Activated CD8-positive, alpha-beta memory T cell treated with anti-CD3 and anti-CD28 coated beads for 36 hours (primary cell): ENCODE data around the gene AMZ2. TPM values are rescaled to one million over a fixed set of nuclear protein-coding genes. Genes with fewer than 3 reads are reported as not detected.
"Not testable (repeated sequence)": the region's sequence is repeated elsewhere in the genome, so short reads cannot be mapped to it uniquely, and the experiment has no call there.

ENCODE experiments used
- CTCF ChIA-PET: fragments of 350-600 bp; sonication (Branson Sonifier 250); formaldehyde crosslinking; loops from one replicate; lab custom pipeline; 2021; ENCODE audit warnings: antibody characterized with exemption; lab: Charles Lee
- POLR2A ChIA-PET: fragments of 350-600 bp; sonication (Branson Sonifier 250); formaldehyde crosslinking; loops from one replicate; lab custom pipeline; 2021; ENCODE audit warnings: antibody characterized with exemption; lab: Charles Lee
- total RNA-seq, 2 experiments: library from RNA; stranded (reverse); gene quantifications; one replicate each; pipeline ENCODE4 v1.2.3, GENCODE V29; 2021

AMZ2 gene
- total RNA-seq, 2 experiments from 2014 or later: 118 to 121 TPM

DNA sequence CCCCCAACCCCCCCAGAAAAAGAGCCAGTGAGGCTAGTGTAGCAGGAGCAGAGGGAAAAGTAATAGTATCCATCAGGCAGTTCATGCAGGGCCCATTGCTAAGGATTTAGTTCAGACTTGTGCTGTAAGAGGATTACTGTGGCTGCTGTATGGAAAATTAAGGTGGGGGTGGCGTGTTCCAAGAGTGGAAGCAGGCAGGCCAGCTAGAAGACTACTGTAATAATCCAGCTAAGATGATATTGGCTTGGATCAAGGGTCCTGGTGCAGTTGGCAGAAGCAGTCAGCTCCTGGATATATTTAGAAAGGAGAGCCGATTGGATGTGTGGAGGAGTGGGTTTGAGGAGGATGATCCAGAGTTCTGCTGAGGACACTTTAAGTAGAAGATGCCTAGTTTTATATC lies 14.6 kb downstream of the AMZ2 start:
- POLR2A ChIA-PET: not testable (repeated sequence)
- CTCF ChIA-PET: interaction anchor here (0.7 to 2.8 kb wide), 11 partner anchors 19 to 201 kb away, joined by 3 to 20 read pairs (median 4); partner anchors contain the start of gene WIPI1

DNA sequence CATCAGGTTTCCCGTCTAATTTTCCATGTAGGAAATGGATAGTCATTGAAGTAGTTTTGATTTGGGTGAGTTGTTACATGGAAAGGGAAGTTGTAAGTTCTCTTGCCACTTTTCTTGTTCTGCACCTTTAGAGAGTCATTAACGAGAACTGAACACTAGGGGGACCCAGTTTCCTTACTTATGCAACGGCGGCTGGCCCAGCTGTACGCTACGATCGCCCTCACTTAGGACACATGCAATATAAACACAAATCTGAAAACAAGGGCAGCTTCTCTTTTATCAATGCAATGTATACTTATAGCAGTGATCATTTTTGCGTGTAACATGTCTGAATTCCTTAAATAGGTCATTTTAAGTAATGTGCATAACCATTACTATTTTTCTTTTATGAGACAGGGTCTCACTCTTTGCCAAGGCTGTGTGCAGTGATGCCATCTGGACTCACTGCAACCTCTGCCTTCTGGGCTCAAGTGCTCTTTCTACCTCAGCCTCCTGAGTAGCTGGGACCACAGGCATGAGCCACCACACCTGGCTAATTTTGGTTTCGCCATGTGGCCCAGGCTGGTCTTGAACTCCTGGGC lies 15.3 kb downstream of the AMZ2 start:
- POLR2A ChIA-PET: not testable (repeated sequence)
- CTCF ChIA-PET: interaction anchor here (0.9 to 2.8 kb wide), 11 partner anchors 15 to 201 kb away, joined by 3 to 20 read pairs (median 4); partner anchors contain the start of genes AMZ2 and WIPI1

- POLR2A ChIA-PET: interaction anchor here (2.0 kb wide), 1 partner anchor 18 kb away, joined by 18 read pairs; the partner anchor contains the start of gene AMZ2
- CTCF ChIA-PET: interaction anchor here (0.8 to 1.9 kb wide), 5 partner anchors 18 to 171 kb away, joined by 3 to 14 read pairs (median 3); no protein-coding TSS in a partner anchor
These were observed 18.0 kb downstream of the AMZ2 start for GRCh38 chr17:68265833-68266232.

DNA sequence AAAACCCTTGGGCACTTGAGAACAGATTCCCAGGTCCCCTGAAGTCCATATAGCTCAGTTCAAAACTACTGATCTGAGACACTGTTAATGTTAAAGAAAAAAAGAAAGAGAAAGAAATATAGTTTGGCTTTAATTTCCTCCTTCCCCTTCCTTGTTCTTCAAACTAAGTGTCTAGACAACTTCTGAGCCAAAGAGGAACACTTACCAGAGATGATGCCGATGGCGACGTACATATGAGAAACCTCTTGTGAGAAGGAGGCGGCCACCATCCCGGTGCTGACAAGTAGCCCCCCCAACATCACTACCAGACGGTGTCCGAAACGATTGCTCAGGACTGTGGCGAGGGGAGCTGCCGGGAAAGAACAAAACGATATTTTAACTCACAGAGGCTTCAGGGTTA lies 25.9 kb downstream of the AMZ2 start:
- POLR2A ChIA-PET: no interaction called here
- CTCF ChIA-PET: interaction anchor here (0.9 kb wide), 1 partner anchor 163 kb away, joined by 3 read pairs; no protein-coding TSS in a partner anchor

GRCh38 chr17:68276339-68276738 lies 28.5 kb downstream of the AMZ2 start:
- POLR2A ChIA-PET, CTCF ChIA-PET: not testable (repeated sequence)

DNA sequence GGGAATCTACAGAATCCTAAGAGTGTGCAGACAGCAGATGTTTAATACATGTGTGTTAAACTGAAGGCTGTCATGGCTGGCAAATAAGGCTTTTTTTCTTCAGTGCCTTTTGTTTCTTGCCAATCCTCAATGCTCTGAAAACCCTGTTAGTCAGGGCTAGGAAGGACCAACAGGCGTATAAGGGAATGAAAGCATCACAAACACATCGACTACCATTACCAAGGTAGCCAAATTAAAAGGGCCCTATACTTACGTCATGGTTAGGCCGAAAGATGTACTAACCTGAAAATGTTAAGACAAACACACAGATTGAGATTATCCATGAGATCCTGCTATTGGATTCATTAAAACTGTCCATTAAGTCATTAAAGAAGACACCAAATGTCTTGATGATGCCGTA lies 30.0 kb downstream of the AMZ2 start:
- CTCF ChIA-PET: interaction anchor here (0.9 kb wide), 1 partner anchor 158 kb away, joined by 3 read pairs; no protein-coding TSS in a partner anchor
- POLR2A ChIA-PET: no interaction called here

GRCh38 chr17:68281965-68282364 lies 34.1 kb downstream of the AMZ2 start:
- CTCF ChIA-PET: interaction anchor here (0.7 to 1.4 kb wide), 3 partner anchors 13 to 152 kb away, joined by 3 to 4 read pairs (median 3); no protein-coding TSS in a partner anchor
- POLR2A ChIA-PET: not testable (repeated sequence)

GRCh38 chr17:68288375-68288774 lies 40.5 kb downstream of the AMZ2 start:
- POLR2A ChIA-PET: interaction anchor here (1.3 to 1.8 kb wide), 2 partner anchors 24 to 36 kb away, joined by 3 to 5 read pairs; no protein-coding TSS in a partner anchor
- CTCF ChIA-PET: interaction anchor here (0.5 to 1.8 kb wide), 3 partner anchors 10 to 147 kb away, joined by 3 to 4 read pairs (median 3); no protein-coding TSS in a partner anchor

- ChIA-PET POLR2A (interaction anchor here (1.3 to 1.8 kb wide), 2 partner anchors 24 to 36 kb away, joined by 3 to 5 read pairs; no protein-coding TSS in a partner anchor), CTCF (interaction anchor here (1.2 to 2.0 kb wide), 3 partner anchors 9 to 147 kb away, joined by 3 to 5 read pairs (median 4); no protein-coding TSS in a partner anchor)
These were observed 41.0 kb downstream of the AMZ2 start for GRCh38 chr17:68288804-68289203.

DNA sequence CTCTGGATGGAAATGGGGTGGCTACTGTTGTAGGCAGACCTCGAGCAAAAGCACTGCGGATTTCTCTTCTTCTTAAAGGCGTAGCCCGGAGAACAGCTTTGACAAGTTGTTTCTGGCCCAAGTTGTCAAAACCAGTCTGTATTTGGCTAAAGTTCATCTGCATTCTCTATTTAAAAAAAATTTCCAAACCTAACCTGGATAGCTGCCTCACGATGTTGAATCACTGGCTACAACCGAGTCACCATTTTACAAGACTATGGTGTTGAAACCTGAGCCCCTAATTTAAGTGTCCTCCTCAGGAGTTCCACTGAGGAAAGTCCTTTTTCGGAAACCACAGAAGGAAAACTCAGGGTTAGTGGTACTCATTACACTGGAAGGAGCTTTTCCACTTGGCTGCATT lies 41.6 kb downstream of the AMZ2 start:
- CTCF ChIA-PET: interaction anchor here (0.6 to 2.0 kb wide), 4 partner anchors 9 to 146 kb away, joined by 3 to 5 read pairs (median 3); no protein-coding TSS in a partner anchor
- POLR2A ChIA-PET: interaction anchor here (1.3 to 3.8 kb wide), 4 partner anchors 25 to 60 kb away, joined by 3 to 28 read pairs (median 10); partner anchors contain the start of gene AMZ2

- ChIA-PET CTCF (interaction anchor here (0.6 to 2.0 kb wide), 3 partner anchors 10 to 142 kb away, joined by 3 to 5 read pairs (median 3); no protein-coding TSS in a partner anchor), POLR2A (interaction anchor here (0.5 to 3.8 kb wide), 5 partner anchors 25 to 62 kb away, joined by 3 to 28 read pairs (median 5); partner anchors contain the start of gene AMZ2)
These were observed 42.1 kb downstream of the AMZ2 start for GRCh38 chr17:68289936-68290267.

- CTCF ChIA-PET: interaction anchor here (0.6 to 2.0 kb wide), 5 partner anchors 10 to 142 kb away, joined by 3 to 9 read pairs (median 4); no protein-coding TSS in a partner anchor
These were observed 42.6 kb downstream of the AMZ2 start for GRCh38 chr17:68290268-68290954.

GRCh38 chr17:68290955-68291835 lies 43.4 kb downstream of the AMZ2 start, which contains the start of the genes ARSG and SLC16A6:
ARSG (plus strand) TSS chr17:68291495; CDS start chr17:68307494, 15,999 bp downstream.
SLC16A6 (minus strand) TSS chr17:68291127; CDS start chr17:68278320, 12,807 bp downstream.
- ChIA-PET CTCF (interaction anchor here (1.0 to 2.0 kb wide), 5 partner anchors 11 to 168 kb away, joined by 3 to 9 read pairs (median 4); no protein-coding TSS in a partner anchor), POLR2A (interaction anchor here (0.5 to 3.8 kb wide), 18 partner anchors 33 to 476 kb away, joined by 3 to 28 read pairs (median 5); partner anchors contain the start of gene AMZ2)

More at GRCh38 chr17:68290268-68290954, 42.6 kb downstream of the AMZ2 start:
- POLR2A ChIA-PET: interaction anchor here (0.5 to 3.8 kb wide), 14 partner anchors 26 to 170 kb away, joined by 3 to 28 read pairs (median 6); partner anchors contain the start of gene AMZ2

GRCh38 chr17:68291836-68292688 lies 44.2 kb downstream of the AMZ2 start:
- ChIA-PET POLR2A (interaction anchor here (0.5 to 3.8 kb wide), 18 partner anchors 33 to 476 kb away, joined by 3 to 28 read pairs (median 4); partner anchors contain the start of gene AMZ2), CTCF (interaction anchor here (0.9 to 1.7 kb wide), 8 partner anchors 29 to 169 kb away, joined by 3 to 9 read pairs (median 4); partner anchors contain the start of gene AMZ2)

DNA sequence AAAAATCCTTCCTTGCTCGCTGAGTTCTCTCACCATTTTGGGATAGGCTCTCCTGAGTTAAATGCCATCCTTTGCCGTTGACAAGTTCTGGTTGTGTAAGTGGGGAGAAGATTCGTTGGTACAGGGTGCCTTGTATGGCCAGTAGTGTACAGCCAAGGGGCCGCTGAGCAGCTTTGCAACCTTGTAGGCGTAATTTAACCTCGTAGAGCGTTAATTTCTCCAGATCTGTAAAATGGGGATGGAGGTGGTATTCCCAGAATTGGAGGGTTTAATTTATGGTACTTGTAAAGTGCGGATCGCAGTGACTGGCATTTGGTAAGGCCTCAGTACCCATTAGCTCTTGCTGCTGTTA lies 44.8 kb downstream of the AMZ2 start:
- CTCF ChIA-PET: interaction anchor here (0.9 to 1.5 kb wide), 5 partner anchors 30 to 168 kb away, joined by 3 to 4 read pairs (median 3); partner anchors contain the start of gene AMZ2
- POLR2A ChIA-PET: interaction anchor here (0.6 to 3.8 kb wide), 13 partner anchors 33 to 206 kb away, joined by 3 to 28 read pairs (median 4); partner anchors contain the start of gene AMZ2

DNA sequence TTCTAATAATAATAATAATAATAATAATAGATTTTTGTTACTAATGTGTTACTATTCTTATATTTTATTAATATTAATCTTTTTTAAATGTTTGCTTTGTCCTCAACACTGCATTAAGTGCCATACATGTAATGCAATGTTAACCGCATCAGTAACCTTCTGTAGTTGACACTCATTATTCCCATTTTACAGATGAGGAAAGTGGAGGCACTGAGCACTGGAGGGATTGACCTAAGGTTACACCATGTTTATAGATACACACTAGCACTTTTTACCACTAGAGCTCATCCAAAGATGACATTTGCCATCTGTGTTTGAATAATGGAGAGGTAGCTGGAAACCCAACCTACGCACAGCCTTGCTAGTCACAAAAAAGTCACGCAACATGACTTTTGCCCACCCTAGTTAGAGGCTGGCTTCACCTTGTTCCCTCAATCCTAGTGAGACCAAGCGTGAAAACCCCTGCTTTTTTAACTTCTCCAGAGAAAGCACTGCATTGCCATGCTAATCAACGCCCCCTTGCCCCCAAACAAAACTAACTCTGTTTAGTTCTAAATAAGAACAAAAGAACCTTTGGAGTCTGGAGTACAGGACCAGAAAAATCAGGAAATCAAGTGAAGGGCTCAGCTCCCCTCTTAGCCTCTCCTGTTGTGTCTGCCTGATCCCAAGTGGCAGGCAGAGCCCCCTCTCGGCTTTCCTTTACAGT lies 45.8 kb downstream of the AMZ2 start:
- POLR2A ChIA-PET: interaction anchor here (1.2 to 3.8 kb wide), 3 partner anchors 46 to 105 kb away, joined by 3 to 15 read pairs (median 10); partner anchors contain the start of gene AMZ2
- CTCF ChIA-PET: interaction anchor here (1.0 kb wide), 1 partner anchor 142 kb away, joined by 3 read pairs; no protein-coding TSS in a partner anchor
